Mammary epithelial cell (primary cell): ENCODE data around the gene CSGALNACT2.

Experiments
- EZH2 ChIP-seq: IDR thresholded peaks from 2 replicates; pipeline ENCODE4 v1.6.1; 2012; ENCODE audit warnings: low read length, inconsistent platforms, borderline replicate concordance
- TF ChIP-seq, protein P1 (sequence below), 2 donors: IDR thresholded peaks in 1 of 2; conservative IDR thresholded peaks in 1 of 2; 2 replicates each; pipeline ENCODE4 v1.5.1; 2011 to 2012; ENCODE audit warnings: inconsistent platforms in 2 of 2, low read length in 2 of 2, mild to moderate bottlenecking in 2 of 2, control low read depth in 1 of 2, low read depth in 1 of 2; ENCODE audit not compliant: insufficient read depth in 1 of 2; ENCODE audit errors: extremely low read depth in 1 of 2

DNA sequence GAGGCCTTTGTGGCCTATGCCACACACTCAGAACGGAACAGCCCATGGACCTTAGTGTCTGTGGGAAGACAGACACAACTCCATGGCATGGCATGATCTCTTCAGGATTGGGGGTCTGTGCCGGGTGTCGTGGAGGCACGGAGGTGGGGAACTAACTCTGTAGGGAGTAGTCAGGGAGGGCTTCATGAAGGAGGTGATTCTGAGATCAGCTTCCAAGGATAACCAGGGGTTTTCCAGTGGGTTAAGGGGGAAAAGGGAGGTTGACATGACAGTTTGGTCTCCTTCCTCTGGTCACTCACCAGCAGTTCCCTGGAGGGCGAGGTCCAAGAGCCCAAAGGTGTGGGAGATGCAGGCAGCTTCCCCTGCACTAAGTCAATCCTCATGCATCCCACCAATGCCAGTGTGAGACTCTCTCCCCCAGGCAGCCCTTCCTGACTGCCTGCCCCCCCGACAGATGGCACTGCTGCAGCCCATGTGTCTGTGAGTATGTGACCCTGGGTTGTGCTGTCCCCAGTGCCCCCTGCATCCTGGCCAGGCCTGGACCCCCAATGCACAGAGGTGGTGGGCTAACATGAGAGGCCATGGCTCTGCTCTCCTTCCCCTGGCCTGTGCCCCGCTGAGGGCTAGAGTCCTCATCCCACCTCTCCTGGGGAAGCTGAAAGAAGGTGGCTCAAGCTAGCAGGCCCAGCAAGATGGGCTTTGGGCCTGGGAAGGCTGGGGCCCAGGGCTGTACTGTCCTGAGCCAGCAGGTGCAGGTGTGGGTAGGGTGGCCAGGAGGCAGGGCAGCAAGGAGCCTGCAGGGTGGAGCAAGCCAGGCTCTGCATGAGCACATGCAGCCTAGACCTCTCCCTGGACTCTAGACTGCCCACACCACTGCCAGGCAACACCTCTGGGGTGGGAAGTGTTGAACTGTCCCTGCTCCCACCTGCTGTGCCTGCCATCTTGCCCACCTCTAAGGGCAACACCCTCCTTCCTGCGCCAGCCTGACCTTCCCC lies 88.9 kb downstream of the CSGALNACT2 start:
- TF ChIP-seq, protein P1, sequence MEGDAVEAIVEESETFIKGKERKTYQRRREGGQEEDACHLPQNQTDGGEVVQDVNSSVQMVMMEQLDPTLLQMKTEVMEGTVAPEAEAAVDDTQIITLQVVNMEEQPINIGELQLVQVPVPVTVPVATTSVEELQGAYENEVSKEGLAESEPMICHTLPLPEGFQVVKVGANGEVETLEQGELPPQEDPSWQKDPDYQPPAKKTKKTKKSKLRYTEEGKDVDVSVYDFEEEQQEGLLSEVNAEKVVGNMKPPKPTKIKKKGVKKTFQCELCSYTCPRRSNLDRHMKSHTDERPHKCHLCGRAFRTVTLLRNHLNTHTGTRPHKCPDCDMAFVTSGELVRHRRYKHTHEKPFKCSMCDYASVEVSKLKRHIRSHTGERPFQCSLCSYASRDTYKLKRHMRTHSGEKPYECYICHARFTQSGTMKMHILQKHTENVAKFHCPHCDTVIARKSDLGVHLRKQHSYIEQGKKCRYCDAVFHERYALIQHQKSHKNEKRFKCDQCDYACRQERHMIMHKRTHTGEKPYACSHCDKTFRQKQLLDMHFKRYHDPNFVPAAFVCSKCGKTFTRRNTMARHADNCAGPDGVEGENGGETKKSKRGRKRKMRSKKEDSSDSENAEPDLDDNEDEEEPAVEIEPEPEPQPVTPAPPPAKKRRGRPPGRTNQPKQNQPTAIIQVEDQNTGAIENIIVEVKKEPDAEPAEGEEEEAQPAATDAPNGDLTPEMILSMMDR (conservative IDR thresholded peaks at IDR 0.05 in 1 of 2, IDR thresholded peaks at IDR 0.05 in 1 of 2; ENCODE audit: extremely low read depth in 1 of 2, insufficient read depth in 1 of 2, low read depth in 1 of 2, low read length in 2 of 2): no peak
- no peak for TF ChIP-seq EZH2
